Stimulated activated CD4-positive, alpha-beta T cell treated with anti-CD3 and anti-CD28 coated beads, Interleukin-4, amount 100 ng/mL, for 1 hour (primary cell): ENCODE results near the gene CPLANE2.
"Not testable (repeated sequence)": the region's sequence is repeated elsewhere in the genome, so short reads cannot be mapped to it uniquely, and the experiment has no call there.

Experiments used
- DNase-seq: peaks from one replicate; pipeline ENCODE4 v3.0.0-alpha.2; 2020

Gene CPLANE2

DNA sequence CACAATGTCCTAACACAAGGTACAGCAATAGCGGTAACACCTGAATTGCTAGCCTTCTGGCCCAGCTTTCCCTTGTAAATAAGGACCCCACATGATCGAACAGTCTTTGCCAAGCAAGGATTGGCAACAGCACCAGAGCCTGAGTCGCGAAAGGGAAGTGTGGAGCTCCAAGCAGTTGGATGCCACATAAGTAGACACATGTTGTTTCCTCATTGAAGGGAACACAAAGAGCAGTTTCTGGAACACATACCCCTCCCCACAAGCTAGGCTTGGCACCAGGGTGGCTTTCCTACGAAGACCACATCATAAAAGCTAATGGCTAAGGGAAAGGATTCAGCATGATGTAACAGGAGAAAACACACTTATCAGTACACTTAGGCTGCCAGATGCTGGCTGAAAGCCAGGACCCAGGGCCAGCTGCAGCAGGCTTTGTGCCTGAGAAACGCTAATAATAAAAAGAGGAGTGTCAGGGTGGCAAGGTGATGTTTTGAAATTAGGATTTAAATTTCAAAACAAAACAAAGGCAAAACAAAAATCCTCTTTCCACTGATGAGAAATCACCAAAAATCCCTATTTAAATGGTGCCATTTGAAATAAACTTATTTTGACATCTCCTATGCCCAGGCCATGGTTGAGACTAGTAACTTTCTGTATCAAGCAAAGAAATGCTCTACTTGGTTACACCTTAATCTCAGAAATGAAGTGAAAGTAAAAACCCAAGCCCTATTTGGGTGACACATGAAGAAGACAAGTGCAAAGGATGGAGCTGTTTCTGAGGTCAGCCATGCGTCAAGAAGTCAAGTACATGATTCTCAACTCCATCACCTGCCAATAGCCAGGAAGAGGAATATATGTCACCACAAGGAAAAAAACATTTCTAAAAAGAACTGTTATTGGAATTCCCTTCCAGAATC, 11.9 kb upstream of the CPLANE2 start:
- no peak for DNase-seq

DNA sequence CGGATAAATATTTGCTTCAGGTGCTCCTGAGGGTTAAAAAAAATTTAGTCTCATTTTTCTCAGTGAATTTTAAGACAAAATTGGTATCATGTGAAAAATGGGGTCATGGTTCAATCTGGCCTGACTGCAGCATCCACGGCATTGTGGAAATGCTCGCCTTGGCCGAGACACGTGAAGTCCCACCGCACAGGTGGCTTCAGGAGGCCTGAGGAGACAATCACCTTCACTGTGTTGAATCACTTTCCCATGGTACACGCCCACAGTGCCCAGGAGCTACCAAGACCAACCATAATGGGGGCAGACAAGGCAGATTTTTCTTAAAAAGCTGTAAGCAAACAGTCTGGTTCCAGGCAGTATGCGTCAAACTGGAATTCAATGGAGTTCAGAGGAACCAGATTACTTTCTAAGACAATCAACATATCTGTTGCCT, 11.0 kb upstream of the CPLANE2 start:
- no peak for DNase-seq

DNA sequence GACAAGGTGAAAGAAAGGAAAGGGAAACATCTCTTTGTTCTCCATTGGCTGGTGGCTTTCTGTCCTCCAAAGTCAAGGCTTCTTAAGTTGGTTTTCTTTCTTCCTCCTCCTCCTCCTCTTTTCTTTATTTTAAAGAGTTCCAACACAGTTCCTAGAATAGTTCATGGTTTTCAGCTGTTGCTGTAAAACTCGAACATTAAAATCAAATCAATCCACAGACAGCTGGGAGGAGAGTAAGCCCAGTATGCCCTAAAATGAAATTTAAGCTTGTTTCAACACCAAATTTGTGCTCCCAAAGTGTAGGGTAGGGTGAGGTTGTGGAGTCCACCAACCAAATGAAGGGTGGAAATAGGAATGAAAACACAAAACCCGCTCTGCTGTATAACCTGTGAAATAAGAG, 10.5 kb upstream of the CPLANE2 start:
- DNase-seq, result no peak

DNA sequence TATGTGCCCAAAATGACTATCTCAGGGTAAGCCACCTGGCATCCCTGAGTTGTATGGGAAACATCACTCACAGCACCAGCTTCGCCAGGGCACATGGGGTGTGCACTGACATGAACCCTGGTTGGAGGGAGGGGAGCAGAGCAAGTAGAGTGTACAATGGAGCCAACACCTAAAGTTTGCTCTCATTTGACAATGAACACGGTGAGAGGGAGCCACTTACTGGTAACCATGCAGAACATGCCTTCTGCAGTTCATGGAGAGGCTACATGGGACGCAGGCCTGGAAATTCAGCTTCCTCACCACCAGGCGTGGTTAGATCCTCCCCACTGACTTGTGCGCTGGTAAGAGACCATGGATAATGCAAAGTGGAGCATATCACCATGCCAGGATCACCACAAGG, 10.0 kb upstream of the CPLANE2 start:
- no peak for DNase-seq

DNA sequence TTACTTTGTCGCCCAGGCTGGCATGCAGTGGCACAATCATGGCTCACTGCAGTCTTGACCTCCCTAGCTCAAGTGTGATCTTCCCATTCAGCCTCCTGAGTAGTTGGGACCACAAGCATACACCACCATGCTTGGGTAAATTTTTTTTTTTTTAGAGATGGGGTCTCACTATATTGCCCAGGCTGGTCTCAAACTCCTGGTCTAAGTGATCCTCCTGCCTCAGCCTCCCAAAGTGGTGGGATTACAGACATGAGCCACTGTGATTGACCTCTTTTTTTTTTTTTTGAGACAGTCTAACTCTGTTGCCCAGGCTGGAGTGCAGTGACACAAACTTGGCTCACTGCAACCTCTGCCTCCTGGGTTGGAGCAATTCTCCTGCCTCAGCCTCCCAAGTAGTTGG, 9.3 kb upstream of the CPLANE2 start:
- not testable (repeated sequence) for DNase-seq

GRCh38 chr1:16245476-16246196, 8.7 kb upstream of the CPLANE2 start:
- DNase-seq, result no peak

- no peak for DNase-seq
Observed at GRCh38 chr1:16244650-16245285, 7.8 kb upstream of the CPLANE2 start.

DNA sequence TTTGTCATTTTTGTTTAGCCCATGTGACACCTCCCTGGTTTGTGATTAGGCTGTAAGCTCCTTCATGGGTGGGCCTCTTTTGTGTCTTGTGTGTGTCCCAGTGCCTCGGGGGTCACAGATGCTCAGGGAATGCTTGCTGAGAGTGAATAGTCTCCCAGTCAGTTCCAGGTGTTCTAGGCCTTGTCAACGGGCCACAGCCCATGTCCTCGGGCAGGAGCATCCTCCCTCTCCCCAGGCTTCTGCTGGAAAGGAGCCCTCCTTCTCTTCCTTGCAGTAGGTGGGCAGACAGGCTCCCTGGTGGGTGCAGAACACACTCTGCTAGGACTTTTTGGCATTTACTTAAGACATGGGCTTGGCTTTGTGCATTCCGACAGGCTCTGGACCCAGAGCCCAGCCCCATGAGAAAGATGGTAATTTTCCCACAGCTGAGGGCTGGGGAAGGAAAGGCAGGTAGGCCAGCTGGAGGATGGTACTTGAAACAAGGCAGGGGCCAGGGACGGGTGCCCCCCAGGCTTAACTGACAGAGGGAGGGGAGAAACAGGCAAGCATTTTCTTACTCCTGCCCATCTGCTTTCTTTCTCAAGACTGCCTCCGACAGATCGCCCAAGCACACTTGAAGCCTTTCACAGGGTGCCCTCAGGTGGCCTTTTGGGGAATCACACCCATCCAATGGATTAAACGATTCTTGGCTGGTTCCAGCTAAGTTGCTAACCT, 7.1 kb upstream of the CPLANE2 start:
- DNase-seq, result peak; percentile 75

DNA sequence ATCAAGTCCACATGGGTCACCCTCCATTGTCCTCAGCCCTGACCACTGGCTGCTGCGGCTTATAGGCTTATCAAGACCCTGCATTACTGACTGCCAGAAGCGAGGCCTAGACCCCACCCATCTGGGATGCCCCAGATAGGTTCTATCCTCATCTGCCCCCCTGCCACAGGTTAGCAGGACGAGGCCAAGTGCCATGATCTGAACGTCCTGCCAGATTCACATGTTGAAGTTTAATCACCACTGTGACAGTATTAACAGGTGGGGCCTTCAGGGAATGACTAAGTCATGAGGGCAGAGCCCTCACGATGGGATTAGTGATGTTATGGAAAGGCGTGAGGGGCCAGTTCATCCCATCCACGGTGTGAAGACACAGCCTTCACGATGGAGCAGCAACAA, 6.2 kb upstream of the CPLANE2 start:
- no peak for DNase-seq

- DNase-seq, result no peak
Observed at GRCh38 chr1:16242556-16243214, 5.7 kb upstream of the CPLANE2 start.

- DNase-seq, result no peak
Observed at GRCh38 chr1:16241221-16241708, 4.3 kb upstream of the CPLANE2 start.

- no peak for DNase-seq
Observed at GRCh38 chr1:16239972-16240491, 3.0 kb upstream of the CPLANE2 start.

DNA sequence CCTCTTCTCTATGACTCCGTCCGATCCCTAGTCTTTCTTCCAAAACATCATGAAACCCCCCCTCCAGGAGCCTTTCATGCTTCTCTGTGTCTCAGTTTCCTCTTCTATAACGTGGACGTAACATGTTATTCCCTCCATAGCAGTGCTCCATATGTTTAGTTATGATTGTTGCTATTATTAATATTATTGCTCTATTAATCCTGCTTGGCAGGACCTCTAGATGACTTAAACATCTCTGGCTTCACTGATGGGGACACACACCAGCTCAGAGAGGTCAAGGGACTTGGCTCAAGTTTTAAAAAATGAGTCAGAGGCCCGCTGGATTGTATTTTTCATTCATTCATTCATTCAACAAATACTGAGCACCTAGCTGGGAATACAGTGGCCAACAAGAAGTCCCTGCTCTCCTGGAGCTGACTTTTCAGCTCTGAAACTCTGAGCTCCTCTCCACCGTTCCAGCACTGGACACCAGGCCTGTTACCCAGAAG, 404 bp upstream of the CPLANE2 start:
- no peak for DNase-seq

- DNase-seq, result peak; percentile 51
Observed at GRCh38 chr1:16235944-16236510, 956 bp downstream of the CPLANE2 start.

DNA sequence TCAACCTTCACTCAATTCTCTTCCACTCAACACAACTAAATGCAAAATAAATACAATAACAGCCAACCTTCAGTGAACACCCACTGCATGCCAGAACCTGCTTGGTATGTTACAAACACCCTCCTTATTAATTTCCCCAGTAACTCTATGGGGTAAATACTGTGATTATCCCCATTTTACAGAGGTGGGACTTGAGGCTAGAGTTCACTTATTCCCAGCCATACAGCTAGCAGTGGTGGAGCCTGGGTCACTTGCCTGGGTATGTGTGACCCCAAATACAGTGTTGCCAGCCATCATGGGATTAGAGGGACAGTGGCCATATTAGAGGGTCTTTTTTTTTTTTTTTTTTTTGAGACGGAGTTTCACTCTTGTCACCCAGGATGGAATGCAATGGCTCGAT, 1.6 kb downstream of the CPLANE2 start:
- no peak for DNase-seq

- DNase-seq, result no peak
Observed at GRCh38 chr1:16233431-16233830, 3.6 kb downstream of the CPLANE2 start.

DNA sequence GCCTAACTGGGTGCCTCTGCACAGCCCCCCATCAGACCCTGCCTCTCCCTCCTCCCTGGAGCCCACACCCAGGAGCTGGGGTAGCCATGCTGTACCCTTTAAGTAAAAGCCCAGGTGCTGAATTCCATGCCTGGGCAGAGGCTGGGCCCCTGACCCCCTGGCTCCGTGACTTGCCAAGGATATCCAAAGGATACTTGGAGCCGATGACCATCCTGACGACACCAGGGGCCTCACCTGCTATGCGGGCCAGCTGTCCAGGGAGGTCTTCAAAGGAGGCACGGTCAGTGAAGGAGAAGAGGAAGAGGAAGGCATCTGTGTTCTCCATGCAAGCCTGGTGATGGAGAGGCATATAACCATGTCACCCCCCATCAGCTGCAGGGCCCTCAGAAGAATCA, 4.7 kb downstream of the CPLANE2 start:
- DNase-seq, result no peak

- DNase-seq, result no peak
Observed at GRCh38 chr1:16231331-16232315, 5.4 kb downstream of the CPLANE2 start.

DNA sequence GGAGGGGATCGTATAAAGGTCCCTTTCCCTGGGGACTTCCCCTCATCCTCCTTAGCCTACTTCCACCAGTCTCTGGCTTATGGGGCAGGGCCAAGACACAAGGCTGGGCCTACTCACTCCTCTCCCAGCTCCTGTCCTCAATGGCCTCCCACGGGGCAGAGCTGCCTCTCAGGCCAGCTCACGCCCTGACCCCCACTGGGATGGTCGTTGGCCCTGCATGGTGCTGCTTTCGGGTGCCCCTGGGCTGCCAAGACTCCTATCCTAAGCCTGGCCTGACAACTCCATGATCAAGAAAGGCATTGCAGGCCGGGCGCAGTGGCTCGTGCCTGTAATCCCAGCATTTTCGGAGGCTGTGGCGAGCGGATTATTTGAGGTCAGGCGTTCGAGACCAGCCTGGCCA, 6.2 kb downstream of the CPLANE2 start:
- no peak for DNase-seq
